Esophagus muscularis mucosa (tissue), 3 donors: ENCODE data around the gene ASNS.

ENCODE experiments used
- POLR2A ChIP-seq: fragments of 450-650 bp; IDR thresholded peaks from one replicate; pipeline ENCODE4 v1.6.1; 2017; ENCODE audit warnings: antibody characterized with exemption, moderate library complexity, mild to moderate bottlenecking, low read depth
- POLR2AphosphoS5 ChIP-seq, 2 donors: sonication (generic); formaldehyde crosslinking; IDR thresholded peaks; one replicate each; pipeline ENCODE4 v1.6.1; 2017; ENCODE audit warnings: antibody characterized with exemption in 2 of 2
- TF ChIP-seq, protein P1 (sequence below), 3 experiments: fragments of 200-600 bp in 2 of 3; fragments of 450-650 bp in 1 of 3; sonication (generic) in 2 of 3; IDR thresholded peaks; one replicate each; pipeline ENCODE4 v1.5.1; 2017 to 2019; ENCODE audit warnings: antibody characterized with exemption in 3 of 3, mild to moderate bottlenecking in 2 of 3, moderate library complexity in 1 of 3

DNA sequence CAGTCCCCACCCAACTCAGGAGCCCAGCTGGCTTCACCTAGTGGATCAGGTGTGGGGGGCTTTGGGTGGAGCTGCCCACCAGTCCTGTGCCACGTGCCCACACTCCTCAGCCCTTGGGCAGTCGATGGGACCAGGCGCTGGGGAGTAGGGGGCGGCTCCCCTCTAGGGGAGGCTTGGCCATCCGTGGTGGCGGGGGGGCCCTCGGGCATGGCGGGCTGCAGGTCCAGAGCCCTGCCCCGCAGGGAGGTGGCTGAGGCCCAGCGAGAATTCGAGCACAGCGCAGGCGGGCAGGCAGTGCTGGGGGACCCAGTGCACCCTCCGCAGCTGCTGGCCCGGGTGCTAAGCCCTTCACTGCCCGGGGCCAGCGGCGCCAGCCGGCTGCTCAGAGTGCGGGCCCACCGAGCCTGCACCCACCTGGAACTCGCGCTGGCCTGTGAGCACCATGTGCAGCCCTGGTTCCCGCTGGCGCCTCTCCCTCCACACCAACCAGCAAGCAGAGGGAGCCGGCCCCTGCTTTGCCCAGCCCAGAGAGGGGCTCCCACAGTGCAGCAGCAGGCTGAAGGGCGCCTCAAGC is 29.3 kb downstream of the ASNS start:
- TF ChIP-seq, protein P1, sequence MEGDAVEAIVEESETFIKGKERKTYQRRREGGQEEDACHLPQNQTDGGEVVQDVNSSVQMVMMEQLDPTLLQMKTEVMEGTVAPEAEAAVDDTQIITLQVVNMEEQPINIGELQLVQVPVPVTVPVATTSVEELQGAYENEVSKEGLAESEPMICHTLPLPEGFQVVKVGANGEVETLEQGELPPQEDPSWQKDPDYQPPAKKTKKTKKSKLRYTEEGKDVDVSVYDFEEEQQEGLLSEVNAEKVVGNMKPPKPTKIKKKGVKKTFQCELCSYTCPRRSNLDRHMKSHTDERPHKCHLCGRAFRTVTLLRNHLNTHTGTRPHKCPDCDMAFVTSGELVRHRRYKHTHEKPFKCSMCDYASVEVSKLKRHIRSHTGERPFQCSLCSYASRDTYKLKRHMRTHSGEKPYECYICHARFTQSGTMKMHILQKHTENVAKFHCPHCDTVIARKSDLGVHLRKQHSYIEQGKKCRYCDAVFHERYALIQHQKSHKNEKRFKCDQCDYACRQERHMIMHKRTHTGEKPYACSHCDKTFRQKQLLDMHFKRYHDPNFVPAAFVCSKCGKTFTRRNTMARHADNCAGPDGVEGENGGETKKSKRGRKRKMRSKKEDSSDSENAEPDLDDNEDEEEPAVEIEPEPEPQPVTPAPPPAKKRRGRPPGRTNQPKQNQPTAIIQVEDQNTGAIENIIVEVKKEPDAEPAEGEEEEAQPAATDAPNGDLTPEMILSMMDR (IDR thresholded peaks at IDR 0.05) = no peak
- TF ChIP-seq POLR2A (no peak), POLR2AphosphoS5 (IDR thresholded peaks at IDR 0.05) (no peak)
